ENCODE data around the gene ZNF521. TPM values are rescaled to one million over a fixed set of nuclear protein-coding genes. Genes with fewer than 3 reads are reported as not detected.

Gene ZNF521
- total and polyA plus RNA-seq, 4 donors: 0.50 to 3.7 (median 1.5) TPM

DNA sequence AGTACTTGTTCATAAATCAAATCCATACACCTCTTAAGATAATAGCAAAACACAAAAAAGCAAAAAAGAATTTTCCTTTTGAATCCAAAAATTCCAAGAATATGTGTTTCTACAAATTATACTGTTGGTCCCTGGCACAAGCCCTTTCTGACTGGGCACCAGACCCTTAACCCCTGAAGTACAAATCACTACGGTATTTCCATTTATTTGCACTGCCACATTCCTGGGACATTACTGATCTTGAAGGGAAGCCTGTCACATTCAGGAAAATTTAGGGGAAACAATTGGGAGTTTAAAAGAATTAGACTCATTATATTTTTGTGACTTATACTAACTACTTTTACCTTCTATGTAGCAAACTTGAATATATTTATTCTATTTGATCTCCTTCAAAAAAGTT, 98.8 kb downstream of the ZNF521 start (continued):
- TF ChIP-seq JUND (IDR thresholded peaks at IDR 0.05) (no peak), RAD21 (IDR thresholded peaks at IDR 0.05) (no peak), FOXA1 (IDR thresholded peaks at IDR 0.05) (no peak)
- TF ChIP-seq, protein P1, sequence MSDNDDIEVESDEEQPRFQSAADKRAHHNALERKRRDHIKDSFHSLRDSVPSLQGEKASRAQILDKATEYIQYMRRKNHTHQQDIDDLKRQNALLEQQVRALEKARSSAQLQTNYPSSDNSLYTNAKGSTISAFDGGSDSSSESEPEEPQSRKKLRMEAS (IDR thresholded peaks at IDR 0.05): no peak

DNA sequence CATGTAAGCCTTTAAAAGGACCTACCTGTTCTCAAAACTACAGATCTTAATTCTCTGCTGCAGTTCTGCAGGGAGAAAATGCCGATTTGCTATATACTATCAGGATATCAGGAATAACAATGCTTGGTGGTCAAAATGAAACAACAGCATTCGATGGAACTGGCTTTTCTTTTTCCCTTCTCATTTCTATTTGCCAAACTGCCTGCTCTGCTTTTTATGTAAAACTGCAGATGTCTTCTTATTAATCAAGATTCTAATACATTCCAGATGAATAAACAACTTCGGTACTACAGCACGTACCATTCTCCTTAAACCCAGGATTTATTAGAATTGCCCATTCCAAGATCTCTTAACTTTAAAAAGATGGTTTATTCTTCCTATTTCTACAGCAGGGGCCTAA, 100.9 kb downstream of the ZNF521 start:
- no peak for DNase-seq (ENCODE audit: low spot score)
- no peak overlapping the region for H3K4me3 ChIP-seq (ENCODE audit: low read depth in 1 of 3, low read length in 3 of 3)
- WGBS: 76% methylated on average over 4 of the region's 4 CpGs
- H3K27me3 ChIP-seq (ENCODE audit: control insufficient read depth in 4 of 4, insufficient read depth in 4 of 4, low read length in 3 of 4): no peaks in the 10 kb centered on the region
- no peaks in the 10 kb centered on the region for H3K4me1 ChIP-seq (ENCODE audit: control insufficient read depth in 4 of 4, insufficient read depth in 4 of 4, low read length in 3 of 4)
- TF ChIP-seq, protein P2, sequence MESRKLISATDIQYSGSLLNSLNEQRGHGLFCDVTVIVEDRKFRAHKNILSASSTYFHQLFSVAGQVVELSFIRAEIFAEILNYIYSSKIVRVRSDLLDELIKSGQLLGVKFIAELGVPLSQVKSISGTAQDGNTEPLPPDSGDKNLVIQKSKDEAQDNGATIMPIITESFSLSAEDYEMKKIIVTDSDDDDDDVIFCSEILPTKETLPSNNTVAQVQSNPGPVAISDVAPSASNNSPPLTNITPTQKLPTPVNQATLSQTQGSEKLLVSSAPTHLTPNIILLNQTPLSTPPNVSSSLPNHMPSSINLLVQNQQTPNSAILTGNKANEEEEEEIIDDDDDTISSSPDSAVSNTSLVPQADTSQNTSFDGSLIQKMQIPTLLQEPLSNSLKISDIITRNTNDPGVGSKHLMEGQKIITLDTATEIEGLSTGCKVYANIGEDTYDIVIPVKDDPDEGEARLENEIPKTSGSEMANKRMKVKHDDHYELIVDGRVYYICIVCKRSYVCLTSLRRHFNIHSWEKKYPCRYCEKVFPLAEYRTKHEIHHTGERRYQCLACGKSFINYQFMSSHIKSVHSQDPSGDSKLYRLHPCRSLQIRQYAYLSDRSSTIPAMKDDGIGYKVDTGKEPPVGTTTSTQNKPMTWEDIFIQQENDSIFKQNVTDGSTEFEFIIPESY (IDR thresholded peaks at IDR 0.05): no peak
- TF ChIP-seq HNF4G (IDR thresholded peaks at IDR 0.05) (no peak), GABPA (IDR thresholded peaks at IDR 0.05 in 1 of 2, conservative IDR thresholded peaks at IDR 0.05 in 1 of 2) (no peak), RXRA (IDR thresholded peaks at IDR 0.05) (no peak), TAF1 (conservative IDR thresholded peaks at IDR 0.05) (no peak), HNF4A (conservative IDR thresholded peaks at IDR 0.05) (no peak), JUND (IDR thresholded peaks at IDR 0.05) (no peak), SP1 (IDR thresholded peaks at IDR 0.05) (no peak), EGR1 (IDR thresholded peaks at IDR 0.05; ENCODE audit: low read depth in 2 of 2) (no peak), NR2F2 (IDR thresholded peaks at IDR 0.05) (no peak)
- TF ChIP-seq, protein P3, sequence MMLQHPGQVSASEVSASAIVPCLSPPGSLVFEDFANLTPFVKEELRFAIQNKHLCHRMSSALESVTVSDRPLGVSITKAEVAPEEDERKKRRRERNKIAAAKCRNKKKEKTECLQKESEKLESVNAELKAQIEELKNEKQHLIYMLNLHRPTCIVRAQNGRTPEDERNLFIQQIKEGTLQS (IDR thresholded peaks at IDR 0.05): no peak
- TF ChIP-seq, protein P4, sequence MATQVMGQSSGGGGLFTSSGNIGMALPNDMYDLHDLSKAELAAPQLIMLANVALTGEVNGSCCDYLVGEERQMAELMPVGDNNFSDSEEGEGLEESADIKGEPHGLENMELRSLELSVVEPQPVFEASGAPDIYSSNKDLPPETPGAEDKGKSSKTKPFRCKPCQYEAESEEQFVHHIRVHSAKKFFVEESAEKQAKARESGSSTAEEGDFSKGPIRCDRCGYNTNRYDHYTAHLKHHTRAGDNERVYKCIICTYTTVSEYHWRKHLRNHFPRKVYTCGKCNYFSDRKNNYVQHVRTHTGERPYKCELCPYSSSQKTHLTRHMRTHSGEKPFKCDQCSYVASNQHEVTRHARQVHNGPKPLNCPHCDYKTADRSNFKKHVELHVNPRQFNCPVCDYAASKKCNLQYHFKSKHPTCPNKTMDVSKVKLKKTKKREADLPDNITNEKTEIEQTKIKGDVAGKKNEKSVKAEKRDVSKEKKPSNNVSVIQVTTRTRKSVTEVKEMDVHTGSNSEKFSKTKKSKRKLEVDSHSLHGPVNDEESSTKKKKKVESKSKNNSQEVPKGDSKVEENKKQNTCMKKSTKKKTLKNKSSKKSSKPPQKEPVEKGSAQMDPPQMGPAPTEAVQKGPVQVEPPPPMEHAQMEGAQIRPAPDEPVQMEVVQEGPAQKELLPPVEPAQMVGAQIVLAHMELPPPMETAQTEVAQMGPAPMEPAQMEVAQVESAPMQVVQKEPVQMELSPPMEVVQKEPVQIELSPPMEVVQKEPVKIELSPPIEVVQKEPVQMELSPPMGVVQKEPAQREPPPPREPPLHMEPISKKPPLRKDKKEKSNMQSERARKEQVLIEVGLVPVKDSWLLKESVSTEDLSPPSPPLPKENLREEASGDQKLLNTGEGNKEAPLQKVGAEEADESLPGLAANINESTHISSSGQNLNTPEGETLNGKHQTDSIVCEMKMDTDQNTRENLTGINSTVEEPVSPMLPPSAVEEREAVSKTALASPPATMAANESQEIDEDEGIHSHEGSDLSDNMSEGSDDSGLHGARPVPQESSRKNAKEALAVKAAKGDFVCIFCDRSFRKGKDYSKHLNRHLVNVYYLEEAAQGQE (IDR thresholded peaks at IDR 0.05): no peak
- TF ChIP-seq, protein P5, sequence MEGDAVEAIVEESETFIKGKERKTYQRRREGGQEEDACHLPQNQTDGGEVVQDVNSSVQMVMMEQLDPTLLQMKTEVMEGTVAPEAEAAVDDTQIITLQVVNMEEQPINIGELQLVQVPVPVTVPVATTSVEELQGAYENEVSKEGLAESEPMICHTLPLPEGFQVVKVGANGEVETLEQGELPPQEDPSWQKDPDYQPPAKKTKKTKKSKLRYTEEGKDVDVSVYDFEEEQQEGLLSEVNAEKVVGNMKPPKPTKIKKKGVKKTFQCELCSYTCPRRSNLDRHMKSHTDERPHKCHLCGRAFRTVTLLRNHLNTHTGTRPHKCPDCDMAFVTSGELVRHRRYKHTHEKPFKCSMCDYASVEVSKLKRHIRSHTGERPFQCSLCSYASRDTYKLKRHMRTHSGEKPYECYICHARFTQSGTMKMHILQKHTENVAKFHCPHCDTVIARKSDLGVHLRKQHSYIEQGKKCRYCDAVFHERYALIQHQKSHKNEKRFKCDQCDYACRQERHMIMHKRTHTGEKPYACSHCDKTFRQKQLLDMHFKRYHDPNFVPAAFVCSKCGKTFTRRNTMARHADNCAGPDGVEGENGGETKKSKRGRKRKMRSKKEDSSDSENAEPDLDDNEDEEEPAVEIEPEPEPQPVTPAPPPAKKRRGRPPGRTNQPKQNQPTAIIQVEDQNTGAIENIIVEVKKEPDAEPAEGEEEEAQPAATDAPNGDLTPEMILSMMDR (IDR thresholded peaks at IDR 0.05; ENCODE audit: low read depth, low read length, missing input control): no peak
- TF ChIP-seq, protein P1 (IDR thresholded peaks at IDR 0.05): no peak
- no peaks in the 10 kb centered on the region for H3K9me3 ChIP-seq (ENCODE audit: control insufficient read depth in 4 of 4, low read length in 3 of 4)
- H3K27ac ChIP-seq (ENCODE audit: low read depth in 1 of 2, low read length in 2 of 2): no peak overlapping the region
- no peaks in the 10 kb centered on the region for H3K36me3 ChIP-seq (ENCODE audit: control insufficient read depth in 4 of 4, insufficient read depth in 3 of 4, low read depth in 1 of 4, low read length in 3 of 4)
- no peak overlapping the region for H3K9ac ChIP-seq (ENCODE audit: low read depth in 1 of 2, low read length in 2 of 2)
